ENCODE data around the gene DNAJC5.
A peak's percentile ranks its signal among the peaks of the same experiment; 100 is the strongest.
"Not testable (repeated sequence)": the region's sequence is repeated elsewhere in the genome, so short reads cannot be mapped to it uniquely, and the experiment has no call there.

DNAJC5 gene

DNA sequence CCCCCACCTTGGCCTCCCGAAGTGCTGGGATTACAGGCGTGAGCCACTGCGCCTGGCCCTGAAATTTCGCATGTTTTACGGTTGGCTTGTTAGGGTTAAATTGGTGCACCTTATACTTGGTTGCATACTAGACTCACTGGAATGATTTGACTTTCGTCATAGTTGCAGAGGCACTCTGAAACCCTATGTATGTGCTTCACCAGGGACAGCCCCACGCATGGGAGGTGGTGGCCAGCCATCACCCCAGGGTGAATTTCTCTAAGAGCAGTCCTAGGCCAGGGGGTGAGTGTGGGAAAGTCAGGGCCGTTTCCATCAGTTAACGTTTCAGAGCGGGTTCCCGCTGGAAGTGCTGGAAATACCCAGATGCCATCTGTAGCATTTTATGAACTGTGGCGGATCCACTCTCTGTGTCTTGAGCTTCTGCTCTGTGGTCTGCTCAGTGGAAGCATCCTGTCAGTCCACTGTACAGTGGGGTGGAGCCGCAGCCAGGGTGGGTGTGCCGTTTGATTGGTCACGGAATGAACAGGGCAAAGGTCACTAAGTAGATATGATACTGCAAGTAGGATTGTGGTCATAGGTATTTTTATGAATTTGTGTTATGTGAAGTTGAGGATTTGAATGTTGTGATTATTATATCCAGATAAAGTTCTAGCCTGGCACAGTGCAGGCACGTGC lies 13.2 kb downstream of the DNAJC5 start:
- no peak for DNase-seq (ENCODE audit: low read depth)

- no peak for DNase-seq (ENCODE audit: low read depth)
These were observed 16.2 kb downstream of the DNAJC5 start for GRCh38 chr20:63911176-63911575.

DNA sequence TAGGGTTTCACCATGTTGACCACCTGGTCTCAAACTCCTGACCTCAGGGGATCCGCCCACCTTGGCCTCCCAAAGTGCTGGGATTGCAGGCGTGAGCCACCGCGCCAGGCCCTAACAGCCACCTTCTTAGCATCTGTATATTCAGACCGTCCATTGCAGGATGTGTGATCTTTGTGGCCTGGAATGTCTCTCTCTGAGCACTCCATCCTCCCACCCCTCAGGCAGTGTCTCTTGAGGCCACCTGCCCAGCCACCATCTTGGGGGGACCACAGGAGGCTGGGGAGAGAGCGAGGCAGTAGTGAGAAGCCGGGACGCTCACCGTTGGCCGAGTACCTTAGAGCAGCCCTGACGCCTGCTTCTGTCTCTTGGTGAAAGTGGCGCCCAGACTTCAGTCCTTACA lies 18.8 kb downstream of the DNAJC5 start:
- no peak for DNase-seq (ENCODE audit: low read depth)

- DNase-seq (ENCODE audit: low read depth) = no peak
These were observed 20.5 kb downstream of the DNAJC5 start for GRCh38 chr20:63915471-63915870.

DNA sequence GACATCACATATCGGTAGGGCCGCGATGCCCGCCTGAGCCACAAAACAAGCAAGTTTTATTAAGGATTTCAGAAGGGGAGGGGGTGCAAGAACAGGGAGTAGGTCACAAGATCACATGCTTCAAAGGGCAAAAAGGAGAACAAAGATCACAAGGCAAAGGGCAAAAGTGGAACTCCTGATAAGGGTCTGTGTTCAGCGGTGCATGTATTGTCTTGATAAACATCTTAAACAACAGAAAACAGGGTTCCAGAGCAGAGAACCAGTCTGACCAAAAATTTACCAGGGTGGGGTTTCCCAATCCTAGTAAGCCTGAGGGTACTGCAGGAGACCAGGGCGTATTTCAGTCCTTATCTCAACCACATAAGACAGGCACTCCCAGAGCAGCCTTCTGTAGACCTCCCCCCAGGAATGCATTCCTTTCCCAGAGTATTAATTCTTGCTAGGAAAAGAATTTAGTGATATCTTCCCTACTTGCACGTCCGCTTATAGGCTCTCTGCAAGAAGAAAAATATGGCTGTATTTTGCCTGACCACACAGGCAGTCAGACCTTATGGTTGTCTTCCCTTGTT lies 21.5 kb downstream of the DNAJC5 start:
- DNase-seq (ENCODE audit: low read depth) = not testable (repeated sequence)

- peak; percentile 21 for DNase-seq (ENCODE audit: low read depth)
These were observed 22.9 kb downstream of the DNAJC5 start for GRCh38 chr20:63917811-63918210.

GRCh38 chr20:63919130-63919529 lies 24.2 kb downstream of the DNAJC5 start:
- DNase-seq (ENCODE audit: low read depth) = no peak

GRCh38 chr20:63920226-63920625 lies 25.3 kb downstream of the DNAJC5 start:
- no peak for DNase-seq (ENCODE audit: low read depth)

DNA sequence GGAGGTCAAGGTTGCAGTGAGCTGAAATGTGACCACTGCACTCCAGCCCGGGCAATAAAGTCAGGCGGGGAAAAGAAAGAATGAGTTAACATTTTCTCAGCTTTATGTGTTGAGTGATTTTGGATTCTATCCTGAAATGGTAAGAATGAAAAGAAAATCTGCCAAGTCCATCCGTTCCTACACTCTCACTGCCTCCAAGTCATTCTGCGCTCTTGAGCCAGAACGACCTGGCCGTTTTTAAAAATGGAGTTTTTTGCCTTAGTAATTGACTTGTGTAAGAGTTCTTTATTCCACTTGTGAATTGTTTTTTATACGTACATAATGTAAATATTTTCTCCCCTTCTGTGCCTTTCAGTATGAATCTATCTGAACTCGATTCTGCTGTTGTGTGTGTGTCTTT lies 28.7 kb downstream of the DNAJC5 start:
- DNase-seq (ENCODE audit: low read depth) = no peak

GRCh38 chr20:63924241-63924640 lies 29.3 kb downstream of the DNAJC5 start:
- DNase-seq (ENCODE audit: low read depth) = no peak

GRCh38 chr20:63926298-63926697 lies 31.4 kb downstream of the DNAJC5 start:
- DNase-seq (ENCODE audit: low read depth) = no peak

- DNase-seq (ENCODE audit: low read depth) = no peak
These were observed 34.1 kb downstream of the DNAJC5 start for GRCh38 chr20:63929071-63929470.

DNA sequence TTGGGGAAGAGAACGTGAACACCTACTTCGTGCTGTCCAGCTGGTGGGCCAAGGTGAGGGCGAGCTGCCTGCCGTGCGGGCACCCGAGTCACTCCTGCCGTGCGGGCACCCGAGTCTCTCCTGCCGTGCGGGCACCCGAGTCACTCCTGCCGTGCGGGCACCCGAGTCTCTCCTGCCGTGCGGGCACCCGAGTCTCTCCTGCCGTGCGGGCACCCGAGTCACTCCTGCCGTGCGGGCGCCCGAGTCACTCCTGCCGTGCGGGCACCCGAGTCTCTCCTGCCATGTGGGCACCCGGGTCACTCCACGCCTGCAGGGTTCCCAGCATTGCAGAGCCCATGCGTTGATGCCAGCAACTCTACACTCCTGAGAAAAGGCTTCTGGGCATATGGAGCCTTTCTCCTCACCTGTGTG lies 34.6 kb downstream of the DNAJC5 start:
- not testable (repeated sequence) for DNase-seq (ENCODE audit: low read depth)

DNA sequence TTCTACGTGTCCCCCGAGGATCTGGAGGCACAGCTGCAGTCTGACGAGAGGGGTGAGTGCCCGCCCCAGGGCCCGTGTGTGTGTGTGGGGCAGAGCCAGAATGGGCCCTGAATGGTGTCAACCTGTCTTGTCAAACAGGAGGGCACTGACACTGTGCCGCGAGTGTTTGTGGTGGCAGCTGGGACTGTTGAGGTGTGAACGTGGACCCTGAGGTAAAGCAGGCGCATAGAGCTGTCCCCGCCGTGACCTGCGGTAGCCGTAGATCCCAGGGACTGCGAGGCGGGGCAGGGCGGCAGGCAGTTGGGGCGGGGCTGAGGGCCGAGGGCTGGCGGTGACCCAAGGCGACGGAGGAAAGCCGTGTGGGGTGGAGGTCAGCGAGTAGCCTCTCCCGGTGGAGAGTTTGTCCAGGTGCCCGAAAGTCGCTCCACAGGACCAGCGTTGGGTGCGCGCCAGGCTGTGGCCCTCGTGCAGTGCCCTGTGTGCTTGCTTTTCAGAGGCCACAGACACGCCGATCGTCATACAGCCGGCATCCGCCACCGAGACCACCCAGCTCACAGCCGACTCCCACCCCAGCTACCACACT lies 36.1 kb downstream of the DNAJC5 start:
- DNase-seq (ENCODE audit: low read depth) = no peak

- DNase-seq (ENCODE audit: low read depth) = no peak
These were observed 36.8 kb downstream of the DNAJC5 start for GRCh38 chr20:63931735-63932134.

DNA sequence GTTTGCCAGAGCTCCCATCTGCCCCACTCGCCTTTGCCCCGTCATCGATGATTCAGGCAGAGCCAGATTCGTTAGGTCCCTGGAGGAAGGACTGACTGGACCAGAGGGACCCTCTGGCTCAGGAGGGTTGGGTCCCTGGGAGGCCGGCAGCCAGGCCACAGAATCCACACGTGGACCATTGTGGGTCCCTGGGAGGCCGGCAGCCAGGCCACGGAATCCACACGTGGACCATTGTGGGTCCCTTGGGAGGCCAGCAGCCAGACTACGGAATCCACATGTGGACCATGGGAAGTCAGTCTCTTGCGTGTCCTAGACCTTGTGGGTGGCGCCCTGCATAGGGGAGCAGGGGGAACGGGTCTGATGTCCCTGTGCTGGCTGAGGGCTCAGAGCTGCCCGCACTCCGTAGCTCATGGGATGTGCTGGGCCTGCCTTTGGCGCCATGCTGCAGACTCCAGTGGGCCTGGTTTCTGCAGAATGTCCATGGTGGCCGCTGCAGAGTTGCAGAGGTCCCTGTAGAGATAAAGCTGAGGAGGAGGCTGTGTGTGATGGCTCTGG lies 37.8 kb downstream of the DNAJC5 start:
- DNase-seq (ENCODE audit: low read depth) = no peak

DNA sequence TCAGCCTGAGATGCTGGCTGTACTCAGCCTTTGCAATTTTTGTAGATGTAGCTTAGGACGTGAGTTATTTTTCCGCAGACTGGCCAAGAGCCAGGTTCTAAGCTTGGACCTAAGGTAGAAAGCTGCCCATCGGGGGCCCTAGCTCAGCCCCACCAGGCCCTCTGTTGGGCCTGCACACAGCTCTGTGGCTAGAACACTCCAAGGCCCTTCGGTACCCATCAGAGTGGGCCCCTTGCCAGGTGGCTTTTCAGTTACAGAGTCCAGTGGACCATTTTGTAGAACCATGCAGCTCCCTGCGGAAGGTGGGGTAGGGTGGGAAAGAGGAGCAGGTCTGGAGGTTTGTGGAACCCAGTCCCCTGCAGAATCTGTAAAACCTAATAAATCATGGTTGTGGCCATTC lies 38.7 kb downstream of the DNAJC5 start:
- no peak for DNase-seq (ENCODE audit: low read depth)

DNA sequence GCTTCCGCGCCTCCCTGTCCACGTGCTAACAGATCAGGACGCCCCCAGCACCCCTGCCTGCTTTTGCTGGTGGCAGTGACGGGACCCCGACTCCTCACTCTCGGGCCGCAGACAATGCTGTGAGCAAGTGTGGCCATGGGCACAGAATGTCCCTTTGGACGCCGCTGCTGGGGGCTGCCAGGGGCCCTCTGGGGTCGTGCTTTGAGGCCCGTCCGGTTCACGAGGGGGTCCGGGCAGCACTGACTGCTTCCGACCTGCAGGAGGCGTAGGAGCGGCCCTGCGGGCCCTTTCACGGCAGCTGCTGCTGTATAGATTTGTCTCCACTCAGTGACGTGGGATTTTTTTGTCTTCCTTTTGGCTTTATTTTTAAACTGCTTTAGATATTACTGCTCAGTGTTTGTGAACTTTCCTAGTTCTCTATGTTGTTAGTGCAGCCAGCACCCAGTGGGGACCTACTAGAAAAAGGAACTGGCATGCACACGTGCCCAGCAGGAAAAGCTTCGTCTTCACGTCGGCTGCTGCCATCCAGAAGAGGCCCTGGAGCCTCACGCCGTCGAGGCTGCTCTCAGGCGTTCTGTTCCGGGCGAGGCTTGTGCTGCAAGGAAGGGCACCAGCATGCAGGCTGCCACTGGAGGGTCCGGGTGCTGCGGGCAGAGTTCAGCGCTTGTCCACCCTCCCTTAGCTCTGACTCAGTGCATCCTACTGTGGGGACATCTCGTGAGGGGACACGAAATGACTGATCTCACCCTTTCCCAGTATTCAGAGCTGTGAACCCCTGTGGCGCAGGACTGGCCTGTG lies 39.5 kb downstream of the DNAJC5 start:
- DNase-seq (ENCODE audit: low read depth) = no peak

DNA sequence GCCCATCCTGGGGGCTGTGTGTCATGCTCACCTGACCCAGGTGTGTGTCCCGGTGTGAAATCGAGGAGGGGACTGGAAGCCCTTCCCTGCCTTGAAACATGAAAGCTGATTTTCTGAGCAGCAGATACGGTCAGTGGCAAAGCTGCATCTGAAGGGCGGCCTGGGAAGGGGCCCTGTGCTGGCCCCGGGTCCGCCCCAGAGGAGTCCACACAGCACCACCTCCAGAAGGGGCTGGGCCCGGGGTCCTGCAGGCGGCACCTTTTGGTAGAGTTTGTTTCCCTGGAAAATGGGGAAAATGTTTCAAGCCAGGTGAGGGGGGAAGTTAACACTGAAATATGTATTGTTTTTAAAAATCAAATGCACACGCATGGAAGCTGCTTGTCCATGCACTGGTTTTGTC lies 40.5 kb downstream of the DNAJC5 start:
- no peak for DNase-seq (ENCODE audit: low read depth)

DNA sequence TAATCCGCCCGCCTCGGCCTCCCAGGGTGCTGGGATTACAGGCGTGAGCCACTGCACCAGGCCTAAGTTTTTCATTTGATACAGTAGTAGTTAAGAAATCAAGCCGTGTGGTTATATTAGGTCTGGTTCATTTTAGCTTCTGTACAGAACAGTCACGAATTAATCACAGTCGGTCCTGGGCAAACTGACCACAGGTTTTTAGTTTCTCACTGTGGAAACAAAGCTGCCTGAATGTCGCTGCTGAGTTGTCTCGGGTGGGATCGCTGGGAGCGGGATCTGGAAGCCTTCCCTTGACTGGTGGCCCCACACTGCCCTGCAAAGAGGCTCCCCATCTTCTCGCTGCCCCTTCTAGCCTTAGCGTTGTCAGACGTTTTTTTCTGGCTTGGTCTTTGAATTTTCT lies 42.7 kb downstream of the DNAJC5 start:
- DNase-seq (ENCODE audit: low read depth) = no peak

GRCh38 chr20:63939061-63939935 lies 44.4 kb downstream of the DNAJC5 start:
- no peak for DNase-seq (ENCODE audit: low read depth)

DNA sequence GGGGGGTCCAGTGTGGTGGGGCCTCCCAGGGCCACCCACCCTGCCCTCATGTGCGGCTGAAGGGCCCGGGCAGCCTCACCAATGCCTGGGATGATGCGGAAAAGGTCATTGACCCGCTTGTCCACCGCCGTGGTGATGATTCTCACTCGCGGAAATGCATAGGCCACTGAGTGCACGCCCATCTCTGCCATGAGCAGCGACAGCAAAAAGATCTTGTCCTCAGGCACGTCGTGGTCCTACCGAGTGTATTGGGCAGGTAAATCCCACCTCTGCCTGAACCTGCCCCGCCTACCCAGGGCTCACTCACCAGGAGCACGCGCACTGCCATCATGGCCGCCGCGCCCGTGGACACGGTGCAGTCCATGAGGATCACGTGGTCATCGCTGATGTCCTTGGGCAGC lies 45.1 kb downstream of the DNAJC5 start:
- no peak for DNase-seq (ENCODE audit: low read depth)
